ENCODE results near the gene MBOAT2.
"Not testable (repeated sequence)": the region's sequence is repeated elsewhere in the genome, so short reads cannot be mapped to it uniquely, and the experiment has no call there.

- not testable (repeated sequence) for TF ChIP-seq CTCF, POLR2A (IDR thresholded peaks at IDR 0.05)
These were observed 100.7 kb downstream of the MBOAT2 start for GRCh38 chr2:8902757-8903156.

Measured in body of pancreas (tissue), 4 donors.